ENCODE measurements around the gene RANBP3. TPM values are rescaled to one million over a fixed set of nuclear protein-coding genes. Genes with fewer than 3 reads are reported as not detected.
A peak's percentile ranks its signal among the peaks of the same experiment; 100 is the strongest.

RANBP3 gene
- total and polyA plus RNA-seq, 12 donors = 55.0 to 179 (median 81.1) TPM

- no peak for DNase-seq
- intact Hi-C loops (cut with DNase I) = no loop called here
- WGBS, 4 donors = 81 to 85% (median 84%) methylated on average over 10 of the region's 10 CpGs
- peaks cover 0 to 30% of the 10 kb centered on the region in 2 donors for H3K36me3 ChIP-seq (replicated peaks in 1 of 2)
- H3K27ac ChIP-seq = no peak overlapping the region
- H3K27me3 ChIP-seq = no peaks in the 10 kb centered on the region
- H3K4me1 ChIP-seq (replicated peaks in 1 of 2) = peaks cover 0 to 28% of the 10 kb centered on the region in 2 donors
- H3K4me3 ChIP-seq = no peak overlapping the region
- no peak for TF ChIP-seq POLR2A (IDR thresholded peaks at IDR 0.05)
- no peak for TF ChIP-seq CTCF (IDR thresholded peaks at IDR 0.05)
- H3K9me3 ChIP-seq (replicated peaks in 1 of 3) = no peaks in the 10 kb centered on the region
These were observed 40.4 kb downstream of the RANBP3 start for GRCh38 chr19:5937550-5937949.

GRCh38 chr19:5936292-5936592 lies 41.7 kb downstream of the RANBP3 start:
- Histone ChIP-seq H3K4me1 (replicated peaks in 1 of 2) (peaks cover 0 to 28% of the 10 kb centered on the region in 2 donors), H3K27me3 (no peaks in the 10 kb centered on the region), H3K36me3 (replicated peaks in 1 of 2) (peaks cover 0 to 40% of the 10 kb centered on the region in 2 donors), H3K27ac (peak overlapping the region in 2 of 5 donors; percentile 51 to 73), H3K4me3 (no peak overlapping the region), H3K9me3 (replicated peaks in 1 of 3) (no peaks in the 10 kb centered on the region)
- intact Hi-C loops (cut with DNase I) = no loop called here
- WGBS, 4 donors = 90 to 94% (median 93%) methylated on average over 4 to 9 of the region's 9 CpGs
- TF ChIP-seq POLR2A (IDR thresholded peaks at IDR 0.05) (no peak), CTCF (IDR thresholded peaks at IDR 0.05) (no peak)
- DNase-seq = no peak

GRCh38 chr19:5935473-5936291 lies 42.3 kb downstream of the RANBP3 start:
- Histone ChIP-seq H3K4me1 (replicated peaks in 1 of 2) (peaks cover 0 to 28% of the 10 kb centered on the region in 2 donors), H3K27ac (peak overlapping the region in 2 of 5 donors; percentile 51 to 73), H3K27me3 (no peaks in the 10 kb centered on the region), H3K36me3 (replicated peaks in 1 of 2) (peaks cover 0 to 40% of the 10 kb centered on the region in 2 donors), H3K9me3 (replicated peaks in 1 of 3) (no peaks in the 10 kb centered on the region), H3K4me3 (no peak overlapping the region)
- no peak for DNase-seq
- intact Hi-C loops (cut with DNase I) = no loop called here
- no peak for TF ChIP-seq POLR2A (IDR thresholded peaks at IDR 0.05)
- TF ChIP-seq CTCF (IDR thresholded peaks at IDR 0.05) = no peak
- WGBS, 4 donors = 75 to 81% (median 78%) methylated on average over 21 to 25 of the region's 25 CpGs

GRCh38 chr19:5934774-5935472 lies 43.0 kb downstream of the RANBP3 start:
- 63 to 73% (median 68%) methylated on average over 11 to 16 of the region's 16 CpGs for WGBS, 4 donors
- Histone ChIP-seq H3K4me3 (no peak overlapping the region), H3K4me1 (replicated peaks in 1 of 2) (peaks cover 0 to 28% of the 10 kb centered on the region in 2 donors), H3K27me3 (no peaks in the 10 kb centered on the region), H3K27ac (peak overlapping the region in 2 of 5 donors; percentile 51 to 73), H3K36me3 (replicated peaks in 1 of 2) (peaks cover 0 to 40% of the 10 kb centered on the region in 2 donors), H3K9me3 (replicated peaks in 1 of 3) (no peaks in the 10 kb centered on the region)
- intact Hi-C loops (cut with DNase I) = no loop called here
- TF ChIP-seq CTCF (IDR thresholded peaks at IDR 0.05) (no peak), POLR2A (IDR thresholded peaks at IDR 0.05) (no peak)
- no peak for DNase-seq

Data from adrenal gland (tissue), 12 donors.